GM18951 (cell line): Measurements from ENCODE around the gene SLC9A6.
"Not testable (repeated sequence)": the region's sequence is repeated elsewhere in the genome, so short reads cannot be mapped to it uniquely, and the experiment has no call there.

Experiments
- POLR2A ChIP-seq: IDR thresholded peaks from 4 replicates; pipeline ENCODE4 v1.6.1; 2011; ENCODE audit warnings: mild to moderate bottlenecking; ENCODE audit not compliant: insufficient read length, insufficient read depth; ENCODE audit errors: extremely low read depth
- in situ Hi-C: fragments of 300-500 bp; cut with MboI; formaldehyde crosslinking; loops from one replicate; pipeline ENCODE4 v1.12.0; 2022; ENCODE audit warnings: low sequenced_read_pairs, mixed read lengths, inconsistent platforms; ENCODE audit not compliant: unreplicated experiment

Gene SLC9A6

GRCh38 chrX:136035663-136036062 lies 50.4 kb downstream of the SLC9A6 start:
- TF ChIP-seq POLR2A, result no peak
- in situ Hi-C loops, result no loop called here

GRCh38 chrX:136039485-136039884 lies 54.2 kb downstream of the SLC9A6 start:
- in situ Hi-C loops, result no loop called here
- TF ChIP-seq POLR2A, result no peak

GRCh38 chrX:136039968-136040367 lies 54.7 kb downstream of the SLC9A6 start:
- TF ChIP-seq POLR2A, result no peak
- in situ Hi-C loops, result no loop called here

- in situ Hi-C loops, result no loop called here
- no peak for TF ChIP-seq POLR2A
Measured at GRCh38 chrX:136041254-136041812, 56.1 kb downstream of the SLC9A6 start.

GRCh38 chrX:136045008-136045407 lies 59.8 kb downstream of the SLC9A6 start:
- no peak for TF ChIP-seq POLR2A
- in situ Hi-C loops, result no loop called here

- in situ Hi-C loops, result no loop called here
- no peak for TF ChIP-seq POLR2A
Measured at GRCh38 chrX:136046295-136047015, 61.2 kb downstream of the SLC9A6 start.

- no peak for TF ChIP-seq POLR2A
- in situ Hi-C loops, result no loop called here
Measured at GRCh38 chrX:136047016-136047642, 61.9 kb downstream of the SLC9A6 start.

GRCh38 chrX:136047969-136048368 lies 62.7 kb downstream of the SLC9A6 start:
- no peak for TF ChIP-seq POLR2A
- in situ Hi-C loops, result no loop called here

- no peak for TF ChIP-seq POLR2A
- in situ Hi-C loops, result no loop called here
Measured at GRCh38 chrX:136048446-136048845, 63.2 kb downstream of the SLC9A6 start.

GRCh38 chrX:136049608-136050007 lies 64.4 kb downstream of the SLC9A6 start:
- TF ChIP-seq POLR2A, result no peak
- in situ Hi-C loops, result no loop called here

GRCh38 chrX:136050875-136051274 lies 65.6 kb downstream of the SLC9A6 start:
- in situ Hi-C loops, result not testable (repeated sequence)

GRCh38 chrX:136051611-136052010 lies 66.4 kb downstream of the SLC9A6 start:
- in situ Hi-C loops, result no loop called here
- no peak for TF ChIP-seq POLR2A

GRCh38 chrX:136055651-136056221 lies 70.5 kb downstream of the SLC9A6 start:
- in situ Hi-C loops, result no loop called here
- TF ChIP-seq POLR2A, result no peak

- in situ Hi-C loops, result no loop called here
- TF ChIP-seq POLR2A, result no peak
Measured at GRCh38 chrX:136057567-136057966, 72.3 kb downstream of the SLC9A6 start.
